ENCODE results near the gene THADA.

Gene THADA

GRCh38 chr2:43593254-43593653 lies 2.6 kb downstream of the THADA start:
- Histone ChIP-seq H3K9me2 (replicated peaks; ENCODE audit: control insufficient read depth, low read length) (no peaks in the 10 kb centered on the region), H4K20me1 (ENCODE audit: control insufficient read depth, insufficient read depth, low read depth, low read length) (no peaks in the 10 kb centered on the region), H3K4me2 (ENCODE audit: low read length) (no peak overlapping the region), H3K79me2 (ENCODE audit: control insufficient read depth, low read length) (peaks cover 30% of the 10 kb centered on the region), H3K9me3 (ENCODE audit: control insufficient read depth, insufficient read depth, low read length) (no peaks in the 10 kb centered on the region), H3F3A (ENCODE audit: control insufficient read depth, insufficient read depth) (peaks cover 4% of the 10 kb centered on the region; the same call in 1 of the 2 replicates), H3K4me1 (ENCODE audit: control insufficient read depth, low read length) (peaks cover 18% of the 10 kb centered on the region), H3K27ac (ENCODE audit: low read depth, low read length) (no peak overlapping the region), H3K4me3 (ENCODE audit: low read length) (no peak overlapping the region), H3K36me3 (ENCODE audit: control insufficient read depth, low read length) (peaks cover 48% of the 10 kb centered on the region), H3K27me3 (ENCODE audit: control insufficient read depth, low read length) (no peaks in the 10 kb centered on the region)
- TF ChIP-seq EZH2phosphoT487 (IDR thresholded peaks at IDR 0.05; ENCODE audit: borderline replicate concordance, low read length) (no peak), CTCF (IDR thresholded peaks at IDR 0.05; ENCODE audit: low read depth, low read length, poor library complexity, severe bottlenecking) (no peak)

DNA sequence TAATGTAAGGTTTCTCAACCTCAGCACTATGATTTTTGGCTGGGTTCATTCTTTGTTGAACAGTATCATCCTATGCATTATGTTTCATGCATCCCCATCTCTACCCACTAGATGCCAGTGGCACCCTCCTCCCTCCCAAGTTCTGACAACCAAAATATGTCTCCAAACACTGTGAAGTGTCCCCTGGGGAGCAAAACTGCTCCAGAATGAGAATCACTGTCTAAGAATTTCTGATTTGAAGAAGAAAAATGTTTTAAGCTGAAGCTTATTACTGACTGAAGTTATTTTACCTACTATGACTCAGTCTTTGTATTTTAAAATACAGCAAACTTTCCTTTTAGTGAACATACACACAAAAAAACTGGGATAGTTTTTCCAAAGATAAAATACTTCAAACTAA lies 3.4 kb downstream of the THADA start:
- no peak for TF ChIP-seq CTCF (IDR thresholded peaks at IDR 0.05; ENCODE audit: low read depth, low read length, poor library complexity, severe bottlenecking)
- TF ChIP-seq EZH2phosphoT487 (IDR thresholded peaks at IDR 0.05; ENCODE audit: borderline replicate concordance, low read length) = no peak
- peaks cover 3% of the 10 kb centered on the region; the same call in 1 of the 2 replicates for H3F3A ChIP-seq (ENCODE audit: control insufficient read depth, insufficient read depth)
- no peak overlapping the region for H3K4me2 ChIP-seq (ENCODE audit: low read length)
- no peaks in the 10 kb centered on the region for H3K9me3 ChIP-seq (ENCODE audit: control insufficient read depth, insufficient read depth, low read length)
- H3K79me2 ChIP-seq (ENCODE audit: control insufficient read depth, low read length) = peaks cover 30% of the 10 kb centered on the region
- H4K20me1 ChIP-seq (ENCODE audit: control insufficient read depth, insufficient read depth, low read depth, low read length) = no peaks in the 10 kb centered on the region
- H3K36me3 ChIP-seq (ENCODE audit: control insufficient read depth, low read length) = peaks cover 53% of the 10 kb centered on the region
- H3K27me3 ChIP-seq (ENCODE audit: control insufficient read depth, low read length) = no peaks in the 10 kb centered on the region
- H3K9me2 ChIP-seq (replicated peaks; ENCODE audit: control insufficient read depth, low read length) = no peaks in the 10 kb centered on the region
- no peak overlapping the region for H3K4me3 ChIP-seq (ENCODE audit: low read length)
- H3K4me1 ChIP-seq (ENCODE audit: control insufficient read depth, low read length) = peaks cover 18% of the 10 kb centered on the region
- no peak overlapping the region for H3K27ac ChIP-seq (ENCODE audit: low read depth, low read length)

- Histone ChIP-seq H3K4me2 (ENCODE audit: low read length) (no peak overlapping the region), H3K4me1 (ENCODE audit: control insufficient read depth, low read length) (no peaks in the 10 kb centered on the region), H4K20me1 (ENCODE audit: control insufficient read depth, insufficient read depth, low read depth, low read length) (no peaks in the 10 kb centered on the region), H3K9me2 (replicated peaks; ENCODE audit: control insufficient read depth, low read length) (no peaks in the 10 kb centered on the region), H3K36me3 (ENCODE audit: control insufficient read depth, low read length) (peaks cover 80% of the 10 kb centered on the region), H3K27ac (ENCODE audit: low read depth, low read length) (no peak overlapping the region), H3F3A (ENCODE audit: control insufficient read depth, insufficient read depth) (no peaks in the 10 kb centered on the region), H3K9me3 (ENCODE audit: control insufficient read depth, insufficient read depth, low read length) (no peaks in the 10 kb centered on the region), H3K4me3 (ENCODE audit: low read length) (no peak overlapping the region), H3K79me2 (ENCODE audit: control insufficient read depth, low read length) (no peaks in the 10 kb centered on the region), H3K27me3 (ENCODE audit: control insufficient read depth, low read length) (no peaks in the 10 kb centered on the region)
- no peak for TF ChIP-seq CTCF (IDR thresholded peaks at IDR 0.05; ENCODE audit: low read depth, low read length, poor library complexity, severe bottlenecking)
- TF ChIP-seq EZH2phosphoT487 (IDR thresholded peaks at IDR 0.05; ENCODE audit: borderline replicate concordance, low read length) = no peak
Measured at GRCh38 chr2:43585708-43586107, 10.1 kb downstream of the THADA start.

Data from DOHH2 (cell line).